NCI-H1105 (cell line): Measurements from ENCODE around the gene DUSP15.
"Not testable (repeated sequence)": the region's sequence is repeated elsewhere in the genome, so short reads cannot be mapped to it uniquely, and the experiment has no call there.

Experiments
- DNase-seq: peaks from one replicate; lab custom pipeline; 2025; lab: John Stamatoyannopoulos, UW

DUSP15 gene

DNA sequence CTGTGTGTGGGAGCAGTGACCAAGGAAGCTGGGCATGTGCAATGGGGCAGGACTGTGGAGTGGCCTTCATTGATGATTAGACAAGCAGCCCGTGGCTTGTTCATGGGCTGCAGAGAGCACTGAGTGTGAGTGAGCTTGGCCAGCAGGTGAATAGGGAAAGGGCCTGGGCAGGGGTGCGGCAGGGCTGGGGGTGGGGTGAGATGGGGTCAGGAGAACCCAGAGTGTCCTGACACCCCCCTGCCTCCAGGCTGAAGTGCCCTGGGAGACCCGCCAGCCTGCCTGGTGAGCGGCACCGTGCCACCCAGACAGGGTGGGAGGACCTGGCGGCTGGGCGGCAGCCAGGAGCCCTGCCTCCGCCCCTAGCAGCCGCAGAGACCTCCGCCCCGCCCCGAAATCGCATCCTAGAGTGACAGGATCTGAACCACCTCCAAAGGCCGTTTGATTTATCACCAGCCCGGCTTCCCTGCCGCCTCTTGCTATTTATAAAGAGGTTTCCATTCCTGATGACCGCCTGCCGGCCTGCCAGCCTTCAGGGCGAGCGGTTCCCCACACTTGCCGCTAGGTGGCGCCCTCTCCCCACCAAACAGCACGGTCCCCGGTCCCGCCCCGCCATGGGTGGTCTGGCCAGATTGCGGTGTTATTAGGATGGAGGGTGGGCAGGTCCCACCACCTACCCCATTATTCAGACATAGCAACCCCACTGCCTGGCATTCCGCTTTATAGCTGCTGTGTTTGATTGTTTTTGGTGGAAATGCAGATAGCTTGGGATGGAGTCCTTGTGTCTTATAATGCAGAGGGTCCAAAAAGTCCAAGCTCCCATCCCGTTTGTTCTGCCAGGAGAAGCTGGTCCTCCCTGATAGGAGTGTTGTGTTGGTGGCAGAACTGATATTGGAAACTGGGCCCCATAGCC, 47.7 kb downstream of the DUSP15 start:
- peak; percentile 97 for DNase-seq

DNA sequence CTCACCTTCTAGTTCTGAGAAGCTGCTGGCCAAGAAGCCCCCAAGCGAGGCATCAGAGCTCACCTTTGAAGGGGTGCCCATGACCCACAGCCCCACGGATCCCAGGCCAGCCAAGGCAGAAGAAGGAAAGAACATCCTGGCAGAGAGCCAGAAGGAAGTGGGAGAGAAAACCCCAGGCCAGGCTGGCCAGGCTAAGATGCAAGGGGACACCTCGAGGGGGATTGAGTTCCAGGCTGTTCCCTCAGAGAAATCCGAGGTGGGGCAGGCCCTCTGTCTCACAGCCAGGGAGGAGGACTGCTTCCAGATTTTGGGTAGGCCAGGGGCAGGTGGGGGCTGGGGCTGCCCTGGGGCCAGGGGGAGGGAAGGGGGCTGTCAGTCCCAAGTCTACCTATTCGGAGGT, 48.9 kb downstream of the DUSP15 start:
- no peak for DNase-seq

DNA sequence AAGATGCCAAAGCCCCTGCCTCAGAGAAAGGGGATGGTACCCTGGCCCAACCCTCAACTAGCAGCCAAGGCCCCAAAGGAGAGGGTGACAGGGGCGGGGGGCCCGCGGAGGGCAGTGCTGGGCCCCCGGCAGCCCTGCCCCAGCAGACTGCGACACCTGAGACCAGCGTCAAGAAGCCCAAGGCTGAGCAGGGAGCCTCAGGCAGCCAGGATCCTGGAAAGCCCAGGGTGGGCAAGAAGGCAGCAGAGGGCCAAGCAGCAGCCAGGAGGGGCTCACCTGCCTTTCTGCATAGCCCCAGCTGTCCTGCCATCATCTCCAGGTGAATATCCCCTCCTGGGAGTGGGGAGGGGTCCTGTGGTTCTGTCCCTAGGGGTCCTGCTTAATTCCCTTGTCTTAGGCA, 50.1 kb downstream of the DUSP15 start:
- DNase-seq = no peak

DNA sequence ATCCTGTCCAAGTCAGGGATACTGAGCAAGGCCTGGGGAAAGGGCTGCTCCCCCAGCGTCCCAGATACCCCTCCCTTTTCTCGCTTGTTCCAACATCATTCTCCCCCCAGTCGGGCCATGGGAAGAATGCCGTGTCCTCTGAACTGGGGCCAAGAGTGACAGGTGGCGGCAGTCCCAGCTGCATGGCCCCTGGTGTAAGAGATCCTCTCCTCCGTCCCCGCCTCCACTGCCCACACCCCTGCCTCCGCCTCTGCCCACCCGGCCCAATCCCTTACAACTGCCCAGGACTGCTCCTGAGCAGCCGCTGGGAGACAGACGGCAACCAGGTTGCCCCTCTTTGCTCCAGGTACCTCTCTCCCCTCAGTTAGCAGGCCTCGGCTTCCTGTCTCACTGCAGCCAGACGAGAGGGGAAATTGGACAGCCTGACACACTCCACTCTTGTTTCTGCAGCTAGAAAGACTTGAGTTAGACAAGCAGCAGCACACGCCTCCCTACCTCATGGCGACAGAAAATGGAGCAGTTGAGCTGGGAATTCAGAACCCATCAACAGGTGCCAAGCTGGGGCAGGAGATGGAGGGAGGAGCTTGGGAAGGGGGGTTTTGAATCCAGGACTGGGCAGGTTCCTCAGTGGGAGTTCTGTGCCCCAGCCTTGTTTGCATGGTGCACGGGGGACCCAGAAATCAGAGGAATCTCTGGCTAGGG, 51.1 kb downstream of the DUSP15 start, which contains the start of gene MYLK2:
MYLK2 (plus strand) TSS at position 274 of the 702 bp plus-strand sequence; CDS start at position 499, 225 bp downstream.
- peak; percentile 38 for DNase-seq

DNA sequence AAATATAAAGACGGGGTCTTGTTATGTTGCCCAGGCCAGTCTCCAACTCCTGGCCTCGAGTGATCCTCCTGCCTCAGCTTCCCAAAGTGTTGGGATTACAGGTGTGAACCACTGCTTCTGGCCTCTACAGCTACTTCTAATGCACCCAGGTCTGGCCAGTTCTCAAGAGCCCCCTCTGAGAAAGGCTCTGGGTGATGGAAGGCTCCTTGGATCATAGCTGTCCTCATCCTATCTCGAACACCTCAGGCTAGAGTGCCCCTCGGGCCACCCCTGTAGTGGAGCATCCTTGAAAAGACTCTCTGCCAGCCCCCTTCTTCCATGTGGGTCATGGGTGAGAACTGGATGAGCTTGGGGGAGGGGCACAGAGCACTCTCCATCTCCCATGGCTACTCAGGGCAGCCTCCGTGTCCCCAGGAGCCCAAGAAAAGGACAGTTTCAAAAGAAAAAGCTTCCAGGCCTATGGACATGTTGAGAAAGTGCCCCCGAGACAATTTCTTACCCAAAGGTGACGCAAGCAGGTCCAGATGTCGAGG, 51.9 kb downstream of the DUSP15 start:
- DNase-seq = no peak

DNA sequence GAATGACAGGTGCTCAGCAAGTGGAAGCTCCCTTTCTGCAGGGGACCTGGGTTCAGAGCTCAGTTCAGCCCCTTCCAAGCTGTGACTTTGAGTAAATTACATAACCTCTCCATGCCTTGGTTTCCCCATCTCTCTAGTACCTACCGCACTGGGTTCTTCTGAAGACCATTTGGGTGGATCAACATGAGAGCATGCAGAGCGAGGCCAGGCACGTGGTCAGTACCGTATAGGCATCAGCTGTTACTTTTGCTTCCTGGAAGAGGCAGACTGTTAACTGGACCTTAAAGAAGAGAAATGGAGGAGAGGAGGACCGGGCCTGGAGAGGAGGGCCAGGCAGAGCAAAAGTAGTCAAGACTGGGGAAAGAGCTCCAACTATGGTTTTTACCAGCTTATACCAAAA, 52.9 kb downstream of the DUSP15 start:
- DNase-seq = no peak

DNA sequence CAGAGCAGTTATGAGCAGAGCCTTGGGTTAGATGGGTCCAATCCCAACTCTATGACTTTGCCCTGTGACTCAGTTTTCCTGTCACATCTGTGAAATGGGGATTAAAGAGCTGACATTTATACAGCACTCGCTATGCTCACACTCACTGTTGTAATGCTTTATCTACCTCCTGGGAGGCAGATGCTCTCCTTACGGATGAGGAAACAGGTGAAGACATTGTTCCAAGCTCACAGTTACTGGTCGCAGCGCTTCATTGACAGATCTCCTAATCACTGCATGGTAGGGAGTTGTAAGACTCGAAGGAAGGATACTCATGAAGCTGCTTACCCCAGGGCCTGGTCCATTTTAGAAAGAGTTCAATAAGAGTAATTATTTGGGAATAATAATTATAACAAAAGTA, 54.1 kb downstream of the DUSP15 start:
- no peak for DNase-seq

DNA sequence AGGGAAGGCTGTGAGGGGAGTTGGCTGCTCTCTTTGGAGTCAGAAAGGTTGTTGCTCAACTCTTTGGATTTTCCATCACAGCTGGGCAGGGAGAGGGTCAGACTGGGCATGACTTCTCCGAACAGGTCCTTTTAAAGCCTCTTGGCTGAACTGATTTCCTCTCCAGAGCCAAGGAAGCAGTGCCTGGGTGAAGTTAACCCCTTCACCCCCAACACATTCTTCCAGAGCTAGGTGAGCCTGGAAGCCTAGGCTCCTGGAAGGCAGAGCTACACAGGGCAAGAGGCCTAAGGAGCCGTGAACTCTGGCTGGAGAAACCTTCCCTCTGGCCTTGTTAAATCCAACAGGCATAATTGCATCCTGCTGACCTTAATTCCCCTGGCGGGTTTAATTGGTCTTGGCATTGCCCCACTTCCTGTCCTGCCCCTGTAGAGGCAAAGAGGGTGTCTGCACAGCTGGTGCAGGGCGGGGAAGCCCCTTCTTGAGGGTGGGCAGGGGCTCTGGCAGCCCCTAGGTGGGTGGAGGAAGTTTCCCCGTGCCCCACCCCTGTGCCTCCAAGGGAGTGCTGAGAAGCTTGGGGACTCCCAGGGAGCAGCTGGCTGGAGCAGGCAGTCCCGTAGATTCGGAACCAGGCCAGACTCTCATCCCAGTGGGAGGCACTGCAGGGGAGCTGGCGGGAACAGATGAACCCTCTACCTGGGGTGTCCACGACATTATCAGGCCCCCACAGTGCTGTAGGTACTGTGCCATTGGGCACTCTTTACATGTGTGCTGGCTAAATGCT, 54.7 kb downstream of the DUSP15 start:
- no peak for DNase-seq

DNA sequence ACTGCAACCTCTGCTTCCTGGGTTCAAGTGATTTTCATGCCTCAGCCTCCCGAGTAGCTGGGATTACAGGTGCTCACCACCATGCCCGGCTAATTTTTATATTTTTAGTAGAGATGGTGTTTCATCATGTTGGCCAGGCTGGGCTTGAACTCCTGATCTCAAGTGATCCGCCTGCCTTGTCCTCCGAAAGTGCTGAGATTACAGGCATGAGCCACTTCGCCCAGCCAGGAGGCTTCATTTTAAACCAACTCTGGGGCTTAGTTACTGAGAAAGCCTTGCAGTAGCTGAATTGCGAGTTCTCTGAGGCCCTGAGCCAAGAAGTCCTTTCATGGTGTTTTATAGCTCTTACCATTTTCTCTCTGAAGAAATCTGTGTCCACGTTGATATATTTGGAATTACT, 56.2 kb downstream of the DUSP15 start:
- not testable (repeated sequence) for DNase-seq

DNA sequence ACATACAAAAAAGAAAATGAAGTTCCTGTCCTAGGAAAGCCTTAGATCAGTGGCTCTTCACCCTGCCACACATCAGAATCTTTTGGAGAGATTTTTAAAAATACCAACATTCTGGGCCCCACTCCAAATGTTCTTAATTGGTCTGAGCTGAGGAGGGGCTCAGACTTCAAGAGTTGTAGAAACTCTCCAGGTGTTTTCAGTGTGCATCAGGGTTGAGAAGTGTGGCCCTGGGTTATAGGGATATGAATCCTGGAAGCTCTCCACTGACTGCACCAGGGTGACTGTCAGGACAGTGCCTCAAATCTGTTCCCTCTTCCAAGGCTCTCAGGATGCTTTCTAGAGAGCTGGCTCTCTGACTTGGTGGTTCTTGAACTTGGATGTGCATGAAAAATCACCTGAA, 56.7 kb downstream of the DUSP15 start:
- no peak for DNase-seq

DNA sequence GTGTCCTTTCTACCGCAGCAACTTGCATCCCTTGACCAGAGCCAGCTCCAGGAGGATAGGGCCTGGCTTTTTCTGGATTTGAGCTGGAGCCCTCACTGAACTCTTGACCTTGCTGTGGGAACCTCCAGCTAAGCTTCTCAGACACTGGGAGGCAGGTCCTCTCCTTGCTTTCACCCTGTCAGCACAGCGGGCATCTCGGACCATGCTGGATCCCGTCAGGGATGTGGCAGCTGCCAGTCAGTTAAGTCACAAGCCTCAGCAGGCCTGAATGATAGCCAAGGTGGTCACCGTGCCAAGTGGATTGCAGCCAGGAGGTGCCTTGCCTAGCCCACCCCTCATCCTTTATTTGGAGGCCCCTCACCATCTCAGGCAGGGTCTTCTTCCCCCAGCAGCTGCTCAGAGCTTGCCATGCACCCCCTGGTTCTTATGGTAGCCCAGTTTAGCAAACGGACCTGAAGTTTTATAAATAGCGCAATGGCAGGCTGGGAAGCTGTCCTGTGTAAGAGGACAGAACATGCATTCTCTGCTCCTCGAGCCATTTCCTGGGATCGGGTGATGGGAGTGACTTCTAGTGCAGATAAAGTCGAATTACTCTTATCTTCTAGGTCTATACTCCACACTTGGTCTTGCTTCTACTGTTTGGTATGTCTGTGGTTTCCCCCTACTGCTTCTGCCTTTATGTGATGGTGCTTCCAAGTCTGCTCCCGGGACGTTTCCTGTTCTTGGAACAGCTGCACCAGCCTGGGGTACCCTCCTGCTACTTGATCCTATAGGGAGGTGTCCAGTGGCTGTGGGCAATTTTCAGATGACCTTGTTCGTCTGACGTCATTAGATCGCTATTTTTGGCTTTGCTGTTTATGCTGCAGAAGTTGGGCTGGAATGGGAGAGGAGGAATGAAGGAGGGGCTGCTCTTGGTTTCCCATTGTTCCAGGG, 58.3 kb downstream of the DUSP15 start:
- no peak for DNase-seq

DNA sequence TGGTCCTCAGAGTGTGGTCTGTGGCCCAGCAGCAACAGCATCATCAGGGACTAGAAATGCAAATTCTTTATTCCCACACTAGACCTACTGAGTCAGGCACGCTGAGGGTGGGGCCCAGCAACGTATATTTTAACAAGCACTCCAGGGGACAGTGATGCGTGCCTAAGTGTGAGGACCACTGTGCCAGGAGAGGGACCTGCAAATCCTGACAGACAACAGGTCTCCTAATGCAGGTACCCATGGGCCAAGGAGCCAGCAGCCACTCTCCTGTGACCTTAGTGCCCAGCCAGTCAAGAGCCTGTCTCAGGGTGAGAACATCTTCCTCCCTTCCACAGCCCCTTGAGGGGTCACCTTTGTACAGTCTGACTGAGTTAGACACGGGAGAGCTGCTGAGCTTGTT, 59.1 kb downstream of the DUSP15 start:
- no peak for DNase-seq
